Fibroblast of lung (primary cell): Measurements from ENCODE around the gene ABCA7. TPM values are rescaled to one million over a fixed set of nuclear protein-coding genes. Genes with fewer than 3 reads are reported as not detected.
A peak's percentile ranks its signal among the peaks of the same experiment; 100 is the strongest.

Experiments used
- DNase-seq, 2 donors: peaks; one replicate each; pipeline versions ENCODE4 v3.0.0 to v3.0.0-alpha.2; 2010; ENCODE audit warnings: low read depth in 2 of 2
- H2AFZ ChIP-seq: 2 replicates; pipeline ENCODE4 v1.5.1; 2012; ENCODE audit warnings: low read length, control low read depth, inconsistent platforms
- H3K27ac ChIP-seq: 2 replicates; pipeline ENCODE4 v1.5.1; 2011; ENCODE audit warnings: low read length, control low read depth; ENCODE audit not compliant: insufficient read depth
- H3K27me3 ChIP-seq: 2 replicates; pipeline ENCODE4 v1.5.1; 2011; ENCODE audit warnings: mild to moderate bottlenecking, low read length; ENCODE audit not compliant: control insufficient read depth, insufficient read depth
- H3K36me3 ChIP-seq: 2 replicates; pipeline ENCODE4 v1.5.1; 2011; ENCODE audit warnings: low read length; ENCODE audit not compliant: control insufficient read depth, insufficient read depth
- H3K4me1 ChIP-seq: 2 replicates; pipeline ENCODE4 v1.5.1; 2011; ENCODE audit warnings: low read length; ENCODE audit not compliant: control insufficient read depth, insufficient read depth; ENCODE audit errors: extremely low read depth
- H3K4me2 ChIP-seq: 2 replicates; pipeline ENCODE4 v1.5.1; 2011; ENCODE audit warnings: low read length, control low read depth; ENCODE audit not compliant: insufficient read depth; ENCODE audit errors: extremely low read depth
- H3K4me3 ChIP-seq, 4 experiments: fragments of 200-600 bp in 1 of 4; sonication (generic) in 1 of 4; replicated peaks in 1 of 4; 2 replicates each; pipeline ENCODE4 v1.5.1; 2011 to 2016; ENCODE audit warnings: low read length in 4 of 4, low read depth in 3 of 4, mild to moderate bottlenecking in 3 of 4, control low read depth in 2 of 4, inconsistent platforms in 1 of 4, mixed read lengths in 1 of 4; ENCODE audit not compliant: insufficient read depth in 1 of 4; ENCODE audit errors: control extremely low read depth in 1 of 4
- H3K79me2 ChIP-seq: 2 replicates; pipeline ENCODE4 v1.5.1; 2012; ENCODE audit warnings: mild to moderate bottlenecking, low read length, inconsistent platforms; ENCODE audit not compliant: control insufficient read depth, insufficient read depth
- H3K9ac ChIP-seq: 2 replicates; pipeline ENCODE4 v1.5.1; 2011; ENCODE audit warnings: mild to moderate bottlenecking, low read length, control low read depth; ENCODE audit not compliant: insufficient read depth
- H3K9me3 ChIP-seq: 2 replicates; pipeline ENCODE4 v1.5.1; 2012; ENCODE audit warnings: low read depth, low read length; ENCODE audit not compliant: control insufficient read depth, insufficient read depth
- H4K20me1 ChIP-seq: 2 replicates; pipeline ENCODE4 v1.5.1; 2011; ENCODE audit warnings: low read length; ENCODE audit not compliant: control insufficient read depth, insufficient read depth; ENCODE audit errors: extremely low read depth
- EZH2 ChIP-seq: IDR thresholded peaks from 2 replicates; pipeline ENCODE4 v1.5.1; 2012; ENCODE audit warnings: low read length, control low read depth, mild to moderate bottlenecking; ENCODE audit errors: missing control alignments
- polyA minus RNA-seq: library from RNA; depleted of rRNA, polyadenylated mRNA; stranded (reverse); fragments of >200 nt; gene quantifications from 2 replicates; pipeline ENCODE4 v1.2.3, GENCODE V29; 2011; ENCODE audit warnings: low replicate concordance
- polyA plus RNA-seq, 2 donors: library from polyadenylated mRNA; depleted of rRNA in 1 of 2; stranded (reverse) in 1 of 2; unstranded in 1 of 2; fragments of >200 nt; gene quantifications; 2 replicates each; pipeline ENCODE4 v1.2.1, GENCODE V29; 2011 to 2012; ENCODE audit warnings: missing spikeins in 1 of 2
- total RNA-seq: library from RNA; depleted of rRNA; stranded (reverse); fragments of >200 nt; gene quantifications from 2 replicates; pipeline ENCODE4 v1.2.1, GENCODE V29; 2014
- TF ChIP-seq, protein P1 (sequence below), 2 donors: IDR thresholded peaks in 1 of 2; conservative IDR thresholded peaks in 1 of 2; 1 replicate in 1 of 2; 2 replicates in 1 of 2; pipeline ENCODE4 v1.5.1; 2011 to 2012; ENCODE audit warnings: low read length in 2 of 2, control low read depth in 1 of 2, inconsistent platforms in 1 of 2, low read depth in 1 of 2, mild to moderate bottlenecking in 1 of 2

ABCA7 gene, protein sequence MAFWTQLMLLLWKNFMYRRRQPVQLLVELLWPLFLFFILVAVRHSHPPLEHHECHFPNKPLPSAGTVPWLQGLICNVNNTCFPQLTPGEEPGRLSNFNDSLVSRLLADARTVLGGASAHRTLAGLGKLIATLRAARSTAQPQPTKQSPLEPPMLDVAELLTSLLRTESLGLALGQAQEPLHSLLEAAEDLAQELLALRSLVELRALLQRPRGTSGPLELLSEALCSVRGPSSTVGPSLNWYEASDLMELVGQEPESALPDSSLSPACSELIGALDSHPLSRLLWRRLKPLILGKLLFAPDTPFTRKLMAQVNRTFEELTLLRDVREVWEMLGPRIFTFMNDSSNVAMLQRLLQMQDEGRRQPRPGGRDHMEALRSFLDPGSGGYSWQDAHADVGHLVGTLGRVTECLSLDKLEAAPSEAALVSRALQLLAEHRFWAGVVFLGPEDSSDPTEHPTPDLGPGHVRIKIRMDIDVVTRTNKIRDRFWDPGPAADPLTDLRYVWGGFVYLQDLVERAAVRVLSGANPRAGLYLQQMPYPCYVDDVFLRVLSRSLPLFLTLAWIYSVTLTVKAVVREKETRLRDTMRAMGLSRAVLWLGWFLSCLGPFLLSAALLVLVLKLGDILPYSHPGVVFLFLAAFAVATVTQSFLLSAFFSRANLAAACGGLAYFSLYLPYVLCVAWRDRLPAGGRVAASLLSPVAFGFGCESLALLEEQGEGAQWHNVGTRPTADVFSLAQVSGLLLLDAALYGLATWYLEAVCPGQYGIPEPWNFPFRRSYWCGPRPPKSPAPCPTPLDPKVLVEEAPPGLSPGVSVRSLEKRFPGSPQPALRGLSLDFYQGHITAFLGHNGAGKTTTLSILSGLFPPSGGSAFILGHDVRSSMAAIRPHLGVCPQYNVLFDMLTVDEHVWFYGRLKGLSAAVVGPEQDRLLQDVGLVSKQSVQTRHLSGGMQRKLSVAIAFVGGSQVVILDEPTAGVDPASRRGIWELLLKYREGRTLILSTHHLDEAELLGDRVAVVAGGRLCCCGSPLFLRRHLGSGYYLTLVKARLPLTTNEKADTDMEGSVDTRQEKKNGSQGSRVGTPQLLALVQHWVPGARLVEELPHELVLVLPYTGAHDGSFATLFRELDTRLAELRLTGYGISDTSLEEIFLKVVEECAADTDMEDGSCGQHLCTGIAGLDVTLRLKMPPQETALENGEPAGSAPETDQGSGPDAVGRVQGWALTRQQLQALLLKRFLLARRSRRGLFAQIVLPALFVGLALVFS (N-terminal part only)
- 2.3 and 9.7 TPM in 2 replicates for total RNA-seq
- 2.2 and 2.3 TPM in 2 replicates for polyA plus RNA-seq
- polyA plus RNA-seq (2012), result 3.8 and 10.5 TPM in 2 replicates
- 2.9 and 17.4 TPM in 2 replicates for polyA minus RNA-seq

DNA sequence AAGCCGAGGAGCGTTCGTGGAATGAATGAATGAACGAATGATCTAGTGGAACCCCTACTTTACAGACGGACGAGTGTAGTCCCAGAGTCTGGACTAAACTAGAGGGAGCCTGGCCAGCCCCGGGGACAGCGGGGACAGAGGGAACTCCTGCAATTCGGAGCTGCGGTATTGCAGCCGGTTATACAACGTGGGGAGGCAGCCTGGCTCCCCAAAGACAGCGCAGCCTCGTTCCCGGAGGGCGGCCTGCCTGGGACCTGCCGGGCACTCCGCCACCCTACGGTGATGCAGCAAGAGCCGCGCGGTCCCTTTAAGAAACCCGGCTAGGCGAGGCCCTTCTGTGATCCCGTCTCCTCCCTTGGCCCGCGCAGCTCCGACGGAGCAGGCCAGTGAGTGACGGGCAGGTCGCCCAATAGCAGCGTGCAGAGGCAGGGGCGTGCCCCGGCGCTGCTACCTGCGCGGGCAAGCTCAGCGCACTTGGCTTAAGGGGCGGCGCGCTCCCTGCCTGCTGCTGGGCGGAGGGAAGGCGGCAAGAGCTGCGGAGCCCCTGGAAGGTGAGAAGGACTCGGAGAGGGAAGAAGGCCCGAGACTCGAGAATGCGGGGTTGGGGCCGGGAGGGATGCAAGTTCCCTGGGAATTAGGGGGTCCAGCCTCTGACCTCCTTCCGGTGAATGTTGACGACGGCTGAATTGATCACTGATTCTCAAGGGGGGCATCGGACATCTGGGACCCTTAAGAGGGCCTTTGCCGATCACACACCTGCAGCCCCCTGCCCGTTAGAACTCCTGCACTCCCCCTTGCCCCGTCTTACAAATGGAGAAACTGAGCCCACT, at the start of gene ABCA7:
ABCA7 (plus strand) TSS at position 462 of the 830 bp plus-strand sequence. CDS start 1,255 bp downstream, outside the sequence.
- peaks cover 26% of the 10 kb centered on the region for H3K4me1 ChIP-seq
- peak within 1 kb of the TSS; percentile 53 to 67 (median 58) for H3K4me3 ChIP-seq
- H3K9ac ChIP-seq, result peak within 1 kb of the TSS; percentile 46
- peaks cover 19% of the 10 kb centered on the region for H3K36me3 ChIP-seq
- peak within 1 kb of the TSS; percentile 93 for H3K4me2 ChIP-seq
- TF ChIP-seq, protein P1, sequence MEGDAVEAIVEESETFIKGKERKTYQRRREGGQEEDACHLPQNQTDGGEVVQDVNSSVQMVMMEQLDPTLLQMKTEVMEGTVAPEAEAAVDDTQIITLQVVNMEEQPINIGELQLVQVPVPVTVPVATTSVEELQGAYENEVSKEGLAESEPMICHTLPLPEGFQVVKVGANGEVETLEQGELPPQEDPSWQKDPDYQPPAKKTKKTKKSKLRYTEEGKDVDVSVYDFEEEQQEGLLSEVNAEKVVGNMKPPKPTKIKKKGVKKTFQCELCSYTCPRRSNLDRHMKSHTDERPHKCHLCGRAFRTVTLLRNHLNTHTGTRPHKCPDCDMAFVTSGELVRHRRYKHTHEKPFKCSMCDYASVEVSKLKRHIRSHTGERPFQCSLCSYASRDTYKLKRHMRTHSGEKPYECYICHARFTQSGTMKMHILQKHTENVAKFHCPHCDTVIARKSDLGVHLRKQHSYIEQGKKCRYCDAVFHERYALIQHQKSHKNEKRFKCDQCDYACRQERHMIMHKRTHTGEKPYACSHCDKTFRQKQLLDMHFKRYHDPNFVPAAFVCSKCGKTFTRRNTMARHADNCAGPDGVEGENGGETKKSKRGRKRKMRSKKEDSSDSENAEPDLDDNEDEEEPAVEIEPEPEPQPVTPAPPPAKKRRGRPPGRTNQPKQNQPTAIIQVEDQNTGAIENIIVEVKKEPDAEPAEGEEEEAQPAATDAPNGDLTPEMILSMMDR (conservative IDR thresholded peaks at IDR 0.05 in 1 of 2, IDR thresholded peaks at IDR 0.05 in 1 of 2; ENCODE audit: low read depth in 1 of 2, low read length in 2 of 2), result no peak
- TF ChIP-seq EZH2, result no peak
- H3K27me3 ChIP-seq, result no peaks in the 10 kb centered on the region
- DNase-seq, result peak; percentile 97
- no peaks in the 10 kb centered on the region for H3K9me3 ChIP-seq
- H3K79me2 ChIP-seq, result peaks cover 3% of the 10 kb centered on the region
- H3K27ac ChIP-seq, result peak within 1 kb of the TSS; percentile 38
- no peak within 1 kb of the TSS for H2AFZ ChIP-seq
- no peaks in the 10 kb centered on the region for H4K20me1 ChIP-seq

DNA sequence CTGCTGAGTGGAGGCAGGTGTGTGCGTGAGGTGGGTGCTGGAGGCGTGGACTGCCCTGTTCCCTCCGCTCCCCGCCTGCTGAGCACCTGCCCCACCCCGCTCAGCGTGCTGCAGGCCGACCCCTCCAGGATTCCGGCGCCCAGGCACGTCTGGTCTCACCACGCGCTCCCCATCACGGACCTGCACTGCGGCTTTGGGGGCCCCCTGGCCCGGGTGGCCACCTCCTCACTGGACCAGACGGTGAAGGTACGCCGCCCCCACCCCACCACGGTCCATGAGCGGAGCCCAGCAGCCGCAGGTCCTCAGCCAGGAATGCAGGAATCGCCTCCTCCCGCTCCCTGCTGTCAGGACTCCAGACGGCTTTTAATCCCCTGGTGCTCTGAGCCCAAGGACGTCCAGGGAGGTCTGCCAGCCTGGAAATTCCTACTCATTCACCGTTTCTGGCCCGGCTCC, 49.8 kb upstream of the ABCA7 start:
- DNase-seq, result no peak

More for the DNA sequence above, 49.8 kb upstream of the ABCA7 start:
- Histone ChIP-seq H3K27ac (no peak overlapping the region), H3K9ac (no peak overlapping the region), H3K4me2 (no peak overlapping the region), H3K4me1 (no peaks in the 10 kb centered on the region), H4K20me1 (no peaks in the 10 kb centered on the region), H2AFZ (no peak overlapping the region), H3K36me3 (peaks cover 25% of the 10 kb centered on the region), H3K4me3 (no peak overlapping the region), H3K27me3 (no peaks in the 10 kb centered on the region), H3K9me3 (no peaks in the 10 kb centered on the region), H3K79me2 (peaks cover 3% of the 10 kb centered on the region)
- TF ChIP-seq, protein P1 (conservative IDR thresholded peaks at IDR 0.05 in 1 of 2, IDR thresholded peaks at IDR 0.05 in 1 of 2; ENCODE audit: low read depth in 1 of 2, low read length in 2 of 2), result no peak
- no peak for TF ChIP-seq EZH2
